HCT116 (cell line): ENCODE measurements around the gene MTHFD1L. TPM values are rescaled to one million over a fixed set of nuclear protein-coding genes. Genes with fewer than 3 reads are reported as not detected.

Source experiments
- ATAC-seq: fragments of 200-7000 bp; cut with Tn5 transposase; 2 replicates; pipeline ENCODE4 v1.9.1; 2020; ENCODE audit warnings: mild to moderate bottlenecking, moderate library complexity
- BruUV-seq: library from RNA; stranded (reverse); fragments of 400-500 nt; replicated peaks from 2 replicates; lab custom pipeline; 2021; lab: Mats Ljungman, UMichigan
- CTCF ChIA-PET: fragments of 300-600 bp; sonication (Branson Sonifier 250); formaldehyde crosslinking; loops from one replicate; lab custom pipeline; 2021; ENCODE audit warnings: antibody characterized with exemption; lab: Charles Lee
- POLR2A ChIA-PET: fragments of 300-600, 350-600 bp; sonication (Branson Sonifier 250); formaldehyde crosslinking; loops from one replicate; lab custom pipeline; 2021; ENCODE audit warnings: antibody characterized with exemption; lab: Charles Lee
- RAD21 ChIA-PET, 2 experiments: fragments of 300-600 bp; sonication (Branson Sonifier 250); formaldehyde crosslinking; loops; one replicate each; lab custom pipeline; 2023; ENCODE audit warnings: low total read pairs in 2 of 2; ENCODE audit not compliant: uncharacterized antibody in 2 of 2, unreplicated experiment in 2 of 2, low non-redundant PET in 1 of 2; lab: Charles Lee
- DNase-seq: peaks from one replicate; pipeline ENCODE4 v3.0.0-alpha.2; 2010; ENCODE audit warnings: low read depth, low spot score
- H2AFZ ChIP-seq: fragments of 200-600 bp; shearing (Covaris generic), sonication (generic); 2 replicates; pipeline ENCODE4 v1.6.1; 2017; ENCODE audit warnings: low read depth, mixed run types, mixed read lengths, antibody characterized with exemption, low read length; ENCODE audit not compliant: poor library complexity, severe bottlenecking
- H3K27ac ChIP-seq: 2 replicates; pipeline ENCODE4 v1.5.1; 2012; ENCODE audit warnings: low read depth, low read length
- H3K27me3 ChIP-seq: fragments of 200-600 bp; sonication (generic); 2 replicates; pipeline ENCODE4 v1.6.1; 2016; ENCODE audit warnings: mixed run types, low read length, mixed read lengths; ENCODE audit not compliant: insufficient read depth
- H3K36me3 ChIP-seq, 2 experiments: fragments of 200-500 bp in 1 of 2; fragments of 200-600 bp in 1 of 2; sonication (Bioruptor generic) in 1 of 2; sonication (generic) in 1 of 2; 2 replicates each; pipeline versions ENCODE4 v1.5.1 to v1.6.1; 2014 to 2016; ENCODE audit warnings: low read length in 2 of 2, inconsistent platforms in 1 of 2, mixed read lengths in 1 of 2, mixed run types in 1 of 2; ENCODE audit not compliant: insufficient read depth in 2 of 2, control insufficient read depth in 1 of 2
- H3K4me1 ChIP-seq, 2 experiments: fragments of 200-600 bp in 1 of 2; sonication (generic) in 1 of 2; 2 replicates each; pipeline versions ENCODE4 v1.5.1 to v1.6.1; 2012 to 2017; ENCODE audit warnings: low read length in 2 of 2, inconsistent platforms in 1 of 2, mild to moderate bottlenecking in 1 of 2, mixed read lengths in 1 of 2, mixed run types in 1 of 2, moderate library complexity in 1 of 2; ENCODE audit not compliant: insufficient read depth in 2 of 2, control insufficient read depth in 1 of 2
- H3K4me2 ChIP-seq: fragments of 200-600 bp; sonication (generic); 2 replicates; pipeline ENCODE4 v1.6.1; 2017; ENCODE audit warnings: mixed run types, low read length, mixed read lengths
- H3K4me3 ChIP-seq, 2 experiments: fragments of 200-600 bp in 1 of 2; sonication (generic) in 1 of 2; replicated peaks in 1 of 2; 2 replicates each; pipeline ENCODE4 v1.5.1; 2011 to 2016; ENCODE audit warnings: low read length in 2 of 2, control low read depth in 1 of 2, low read depth in 1 of 2, mild to moderate bottlenecking in 1 of 2, mixed read lengths in 1 of 2, mixed run types in 1 of 2
- H3K79me2 ChIP-seq: fragments of 200-600 bp; sonication (generic); 2 replicates; pipeline ENCODE4 v1.6.1; 2017; ENCODE audit warnings: mild to moderate bottlenecking, mixed run types, low read length, moderate library complexity, mixed read lengths; ENCODE audit not compliant: insufficient read depth
- H3K9ac ChIP-seq: fragments of 200-600 bp; sonication (generic); 2 replicates; pipeline ENCODE4 v1.6.1; 2016; ENCODE audit warnings: low read length, mixed read lengths
- H3K9me2 ChIP-seq: fragments of 200-600 bp; sonication (generic), shearing (Covaris generic); 2 replicates; pipeline ENCODE4 v1.6.1; 2017; ENCODE audit warnings: mixed run types, mild to moderate bottlenecking, moderate library complexity; ENCODE audit not compliant: insufficient read depth
- H3K9me3 ChIP-seq, 2 experiments: fragments of 200-500 bp in 1 of 2; fragments of 200-600 bp in 1 of 2; sonication (Bioruptor generic) in 1 of 2; sonication (generic) in 1 of 2; 2 replicates each; pipeline ENCODE4 v1.6.1; 2014 to 2017; ENCODE audit warnings: low read length in 2 of 2, mixed read lengths in 2 of 2, inconsistent platforms in 1 of 2, low read depth in 1 of 2, mild to moderate bottlenecking in 1 of 2, mixed run types in 1 of 2, moderate library complexity in 1 of 2; ENCODE audit not compliant: control insufficient read depth in 1 of 2, insufficient read depth in 1 of 2
- H4K20me1 ChIP-seq: fragments of 200-600 bp; sonication (generic), shearing (Covaris generic); 2 replicates; pipeline ENCODE4 v1.6.1; 2017; ENCODE audit warnings: mixed run types, mild to moderate bottlenecking, moderate library complexity; ENCODE audit not compliant: insufficient read depth
- ATF3 ChIP-seq: IDR thresholded peaks from 2 replicates; pipeline ENCODE4 v1.6.1; 2012
- CBX3 ChIP-seq: IDR thresholded peaks from 2 replicates; pipeline ENCODE4 v1.6.1; 2012; ENCODE audit warnings: low read depth
- CEBPB ChIP-seq: IDR thresholded peaks from 2 replicates; pipeline ENCODE4 v1.6.1; 2012; ENCODE audit warnings: low read depth
- EGR1 ChIP-seq: IDR thresholded peaks from 2 replicates; pipeline ENCODE4 v1.6.1; 2012; ENCODE audit warnings: low read depth
- ELF1 ChIP-seq: IDR thresholded peaks from 2 replicates; pipeline ENCODE4 v1.6.1; 2012; ENCODE audit warnings: low read depth, borderline replicate concordance
- EZH2 ChIP-seq: fragments of 200-600 bp; sonication (generic); IDR thresholded peaks from 2 replicates; pipeline ENCODE4 v1.6.1; 2017; ENCODE audit warnings: antibody characterized with exemption, mixed run types
- EZH2phosphoT487 ChIP-seq: fragments of 200-600 bp; IDR thresholded peaks from 2 replicates; pipeline ENCODE4 v1.6.1; 2018; ENCODE audit warnings: antibody characterized with exemption, borderline replicate concordance
- FOSL1 ChIP-seq: IDR thresholded peaks from 2 replicates; pipeline ENCODE4 v1.6.1; 2012; ENCODE audit warnings: low read depth
- JUND ChIP-seq: IDR thresholded peaks from 2 replicates; pipeline ENCODE4 v1.6.1; 2012
- POLR2AphosphoS5 ChIP-seq: IDR thresholded peaks from 2 replicates; pipeline ENCODE4 v1.6.1; 2011; ENCODE audit warnings: mild to moderate bottlenecking, low read depth, low read length, moderate library complexity
- RAD21 ChIP-seq: IDR thresholded peaks from 2 replicates; pipeline ENCODE4 v1.6.1; 2012; ENCODE audit warnings: low read depth, mild to moderate bottlenecking
- SIN3A ChIP-seq: IDR thresholded peaks from 2 replicates; pipeline ENCODE4 v1.6.1; 2012; ENCODE audit warnings: low read depth
- SP1 ChIP-seq: IDR thresholded peaks from 2 replicates; pipeline ENCODE4 v1.6.1; 2012; ENCODE audit warnings: low read depth
- SRF ChIP-seq: IDR thresholded peaks from 2 replicates; pipeline ENCODE4 v1.6.1; 2012; ENCODE audit warnings: low read depth
- TCF7L2 ChIP-seq: IDR thresholded peaks from 2 replicates; pipeline ENCODE4 v1.7.0; 2011; ENCODE audit warnings: borderline replicate concordance, inconsistent platforms; ENCODE audit not compliant: insufficient read depth, insufficient read length; ENCODE audit errors: extremely low read depth
- YY1 ChIP-seq: IDR thresholded peaks from 2 replicates; pipeline ENCODE4 v1.6.1; 2011; ENCODE audit warnings: low read length, low read depth, moderate library complexity, mild to moderate bottlenecking; ENCODE audit not compliant: insufficient replicate concordance; ENCODE audit errors: extremely low read depth
- ZBTB33 ChIP-seq: IDR thresholded peaks from 2 replicates; pipeline ENCODE4 v1.6.1; 2011; ENCODE audit warnings: mild to moderate bottlenecking, low read length, moderate library complexity; ENCODE audit not compliant: insufficient replicate concordance; ENCODE audit errors: extremely low read depth
- ZFX ChIP-seq: fragments of 450-650 bp; IDR thresholded peaks from 2 replicates; pipeline ENCODE4 v1.6.1; 2017
- ZNF274 ChIP-seq: fragments of 200-500 bp; sonication (Bioruptor generic); IDR thresholded peaks from 2 replicates; pipeline ENCODE4 v1.6.1; 2014; ENCODE audit warnings: mild to moderate bottlenecking, low read depth, low read length, inconsistent platforms
- intact Hi-C: fragments of 100-400 bp; cut with micrococcal nuclease; formaldehyde crosslinking; loops from 2 replicates; pipeline ENCODE4 v1.10.0; 2022
- total RNA-seq: library from RNA; stranded (reverse); gene quantifications from one replicate; pipeline ENCODE4 v1.2.1, GENCODE V29; 2021; ENCODE audit not compliant: unreplicated experiment
- TF ChIP-seq, protein P1 (sequence below), 3 experiments: fragments of 200-600 bp in 1 of 3; sonication (generic) in 1 of 3; IDR thresholded peaks in 2 of 3; conservative IDR thresholded peaks in 1 of 3; 2 replicates each; pipeline ENCODE4 v1.5.1; 2012 to 2017; ENCODE audit warnings: low read depth in 2 of 3, low read length in 2 of 3, antibody characterized with exemption in 1 of 3, borderline replicate concordance in 1 of 3, control low read depth in 1 of 3, mild to moderate bottlenecking in 1 of 3, mixed read lengths in 1 of 3, mixed run types in 1 of 3, moderate library complexity in 1 of 3; ENCODE audit not compliant: insufficient read depth in 1 of 3

Gene MTHFD1L
- total RNA-seq, 1 experiment from 2014 or later = 127 TPM

- DNase-seq (no peak), ATAC-seq (no peak)
- no peak overlapping the region for H2AFZ ChIP-seq
- H4K20me1 ChIP-seq = peaks cover 10% of the 10 kb centered on the region; the same call in 1 of the 2 replicates
- POLR2A ChIA-PET = no interaction called here
- H3K36me3 ChIP-seq = peaks cover 22 to 50% of the 10 kb centered on the region in 2 experiments
- no peaks in the 10 kb centered on the region for H3K27me3 ChIP-seq
- no peak overlapping the region for H3K27ac ChIP-seq
- no peak overlapping the region for H3K4me2 ChIP-seq
- no TSS peak for BruUV-seq
- peaks cover 0 to 9% of the 10 kb centered on the region in 2 experiments; a peak in 3 of 4 replicates for H3K4me1 ChIP-seq
- H3K9me2 ChIP-seq = no peaks in the 10 kb centered on the region
- peaks cover 55% of the 10 kb centered on the region for H3K79me2 ChIP-seq
- no peak for TF ChIP-seq EZH2
- no peak for TF ChIP-seq SRF
- TF ChIP-seq TCF7L2 = no peak
- TF ChIP-seq RAD21 = no peak
- TF ChIP-seq CBX3 = no peak
- no peak for TF ChIP-seq ELF1
- no peak for TF ChIP-seq EGR1
- no peak for TF ChIP-seq CEBPB
- TF ChIP-seq POLR2AphosphoS5 = no peak
- TF ChIP-seq FOSL1 = no peak
- TF ChIP-seq SIN3A = no peak
- TF ChIP-seq ATF3 = no peak
- TF ChIP-seq YY1 = no peak
- TF ChIP-seq, protein P1, sequence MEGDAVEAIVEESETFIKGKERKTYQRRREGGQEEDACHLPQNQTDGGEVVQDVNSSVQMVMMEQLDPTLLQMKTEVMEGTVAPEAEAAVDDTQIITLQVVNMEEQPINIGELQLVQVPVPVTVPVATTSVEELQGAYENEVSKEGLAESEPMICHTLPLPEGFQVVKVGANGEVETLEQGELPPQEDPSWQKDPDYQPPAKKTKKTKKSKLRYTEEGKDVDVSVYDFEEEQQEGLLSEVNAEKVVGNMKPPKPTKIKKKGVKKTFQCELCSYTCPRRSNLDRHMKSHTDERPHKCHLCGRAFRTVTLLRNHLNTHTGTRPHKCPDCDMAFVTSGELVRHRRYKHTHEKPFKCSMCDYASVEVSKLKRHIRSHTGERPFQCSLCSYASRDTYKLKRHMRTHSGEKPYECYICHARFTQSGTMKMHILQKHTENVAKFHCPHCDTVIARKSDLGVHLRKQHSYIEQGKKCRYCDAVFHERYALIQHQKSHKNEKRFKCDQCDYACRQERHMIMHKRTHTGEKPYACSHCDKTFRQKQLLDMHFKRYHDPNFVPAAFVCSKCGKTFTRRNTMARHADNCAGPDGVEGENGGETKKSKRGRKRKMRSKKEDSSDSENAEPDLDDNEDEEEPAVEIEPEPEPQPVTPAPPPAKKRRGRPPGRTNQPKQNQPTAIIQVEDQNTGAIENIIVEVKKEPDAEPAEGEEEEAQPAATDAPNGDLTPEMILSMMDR (IDR thresholded peaks at IDR 0.05 in 2 of 3, conservative IDR thresholded peaks at IDR 0.05 in 1 of 3; ENCODE audit: borderline replicate concordance in 1 of 3, insufficient read depth in 1 of 3, low read depth in 2 of 3, low read length in 2 of 3) = no peak
- TF ChIP-seq JUND = no peak
- no peak for TF ChIP-seq ZFX
- TF ChIP-seq SP1 = no peak
- no peak for TF ChIP-seq ZNF274
- TF ChIP-seq EZH2phosphoT487 = no peak
- no peak for TF ChIP-seq ZBTB33
- RAD21 ChIA-PET = no interaction called here
- no peak overlapping the region for H3K9ac ChIP-seq
- CTCF ChIA-PET = interaction anchor here (2.3 kb wide), 1 partner anchor 8 kb away, joined by 12 read pairs; no protein-coding TSS in a partner anchor
- no peak overlapping the region for H3K4me3 ChIP-seq
- no peaks in the 10 kb centered on the region for H3K9me3 ChIP-seq
- intact Hi-C loops = no loop called here
Measured at GRCh38 chr6:150883521-150883920, 18.0 kb downstream of the MTHFD1L start.
